ENCODE measurements around the gene ELMOD2. TPM values are rescaled to one million over a fixed set of nuclear protein-coding genes. Genes with fewer than 3 reads are reported as not detected.

Gene ELMOD2
- total RNA-seq, 1 donor from 2014 or later, result 51.8 TPM

DNA sequence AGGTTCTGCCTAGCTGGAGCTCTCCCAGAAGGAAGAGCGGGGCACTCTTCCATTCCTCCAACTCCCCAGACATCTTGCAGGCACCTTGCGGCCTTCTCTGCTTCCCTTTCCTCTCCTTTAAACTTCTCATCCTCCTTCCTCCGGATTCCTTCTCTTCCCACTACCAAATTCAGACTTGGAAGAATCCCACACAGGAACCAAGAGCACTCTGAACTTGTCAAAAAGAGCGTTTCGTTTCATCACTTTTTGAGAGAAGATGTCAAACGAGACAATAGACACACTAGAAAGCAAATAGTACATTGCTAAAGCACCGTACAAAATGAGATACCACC is 45.3 kb downstream of the ELMOD2 start:
- Mint-ChIP-seq H3K36me3 (peaks cover 2% of the 10 kb centered on the region), H3K27ac (no peak overlapping the region), H3K27me3 (ENCODE audit: low read depth) (peaks cover 12% of the 10 kb centered on the region), H3K4me3 (peak overlapping the region; percentile 72), H3K4me1 (peaks cover 12% of the 10 kb centered on the region), H3K9me3 (peaks cover 15% of the 10 kb centered on the region)
- TF ChIP-seq, protein P1, sequence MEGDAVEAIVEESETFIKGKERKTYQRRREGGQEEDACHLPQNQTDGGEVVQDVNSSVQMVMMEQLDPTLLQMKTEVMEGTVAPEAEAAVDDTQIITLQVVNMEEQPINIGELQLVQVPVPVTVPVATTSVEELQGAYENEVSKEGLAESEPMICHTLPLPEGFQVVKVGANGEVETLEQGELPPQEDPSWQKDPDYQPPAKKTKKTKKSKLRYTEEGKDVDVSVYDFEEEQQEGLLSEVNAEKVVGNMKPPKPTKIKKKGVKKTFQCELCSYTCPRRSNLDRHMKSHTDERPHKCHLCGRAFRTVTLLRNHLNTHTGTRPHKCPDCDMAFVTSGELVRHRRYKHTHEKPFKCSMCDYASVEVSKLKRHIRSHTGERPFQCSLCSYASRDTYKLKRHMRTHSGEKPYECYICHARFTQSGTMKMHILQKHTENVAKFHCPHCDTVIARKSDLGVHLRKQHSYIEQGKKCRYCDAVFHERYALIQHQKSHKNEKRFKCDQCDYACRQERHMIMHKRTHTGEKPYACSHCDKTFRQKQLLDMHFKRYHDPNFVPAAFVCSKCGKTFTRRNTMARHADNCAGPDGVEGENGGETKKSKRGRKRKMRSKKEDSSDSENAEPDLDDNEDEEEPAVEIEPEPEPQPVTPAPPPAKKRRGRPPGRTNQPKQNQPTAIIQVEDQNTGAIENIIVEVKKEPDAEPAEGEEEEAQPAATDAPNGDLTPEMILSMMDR (IDR thresholded peaks at IDR 0.05; ENCODE audit: unreplicated experiment), result no peak
- no peak for DNase-seq (ENCODE audit: low spot score in 2 of 2, unreplicated experiment in 2 of 2)

DNA sequence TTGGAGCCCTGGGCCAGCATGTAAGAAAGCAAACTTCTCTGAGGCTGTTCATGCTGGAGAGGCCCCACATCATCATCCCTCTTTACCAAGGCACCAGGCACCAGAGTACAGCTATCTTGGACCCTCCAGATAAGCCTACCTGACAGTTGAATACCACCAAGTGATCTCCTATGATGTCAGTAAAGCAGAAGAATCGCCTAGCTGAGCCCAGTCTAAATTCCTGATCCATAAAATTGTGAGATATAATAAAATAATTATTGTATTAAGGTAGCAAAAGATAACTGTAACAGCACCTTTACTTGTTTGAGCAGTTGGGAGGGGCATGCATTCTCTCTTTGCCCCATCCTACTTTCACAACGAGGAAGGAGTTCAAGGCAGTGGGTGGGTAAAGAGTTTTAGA is 47.7 kb downstream of the ELMOD2 start:
- H3K9me3 Mint-ChIP-seq, result peaks cover 15% of the 10 kb centered on the region
- TF ChIP-seq, protein P1 (IDR thresholded peaks at IDR 0.05; ENCODE audit: unreplicated experiment), result no peak
- H3K27me3 Mint-ChIP-seq (ENCODE audit: low read depth), result peaks cover 15% of the 10 kb centered on the region

DNA sequence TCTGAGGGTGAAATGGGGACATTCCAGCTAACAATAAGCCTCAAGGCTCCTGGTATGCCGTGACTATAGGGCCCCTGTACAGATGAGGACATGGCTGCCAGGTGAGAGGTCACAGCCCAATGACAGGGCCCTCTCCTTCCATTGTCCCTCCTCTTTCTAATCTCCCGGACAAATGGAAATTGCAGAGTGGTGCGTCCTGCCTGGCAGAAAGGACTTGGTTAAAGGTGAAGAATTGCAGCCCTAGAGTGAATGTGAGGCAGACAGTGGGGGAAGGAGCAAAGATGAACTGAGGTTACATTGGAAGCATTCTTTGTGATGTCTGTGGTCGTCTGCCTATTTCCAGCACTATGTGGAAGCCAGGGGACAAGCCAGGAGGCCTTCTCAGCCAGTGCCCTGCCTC is 51.5 kb downstream of the ELMOD2 start:
- Mint-ChIP-seq H3K27ac (no peak overlapping the region), H3K36me3 (peaks cover 2% of the 10 kb centered on the region), H3K9me3 (peaks cover 15% of the 10 kb centered on the region), H3K4me3 (no peak overlapping the region), H3K27me3 (ENCODE audit: low read depth) (peaks cover 40% of the 10 kb centered on the region), H3K4me1 (no peaks in the 10 kb centered on the region)
- DNase-seq (ENCODE audit: low spot score in 2 of 2, unreplicated experiment in 2 of 2), result no peak
- TF ChIP-seq, protein P1 (IDR thresholded peaks at IDR 0.05; ENCODE audit: unreplicated experiment), result no peak

More for the DNA sequence above, 47.7 kb downstream of the ELMOD2 start:
- Mint-ChIP-seq H3K4me3 (no peak overlapping the region), H3K4me1 (peaks cover 12% of the 10 kb centered on the region), H3K27ac (no peak overlapping the region), H3K36me3 (peaks cover 2% of the 10 kb centered on the region)
- DNase-seq (ENCODE audit: low spot score in 2 of 2, unreplicated experiment in 2 of 2), result no peak

DNA sequence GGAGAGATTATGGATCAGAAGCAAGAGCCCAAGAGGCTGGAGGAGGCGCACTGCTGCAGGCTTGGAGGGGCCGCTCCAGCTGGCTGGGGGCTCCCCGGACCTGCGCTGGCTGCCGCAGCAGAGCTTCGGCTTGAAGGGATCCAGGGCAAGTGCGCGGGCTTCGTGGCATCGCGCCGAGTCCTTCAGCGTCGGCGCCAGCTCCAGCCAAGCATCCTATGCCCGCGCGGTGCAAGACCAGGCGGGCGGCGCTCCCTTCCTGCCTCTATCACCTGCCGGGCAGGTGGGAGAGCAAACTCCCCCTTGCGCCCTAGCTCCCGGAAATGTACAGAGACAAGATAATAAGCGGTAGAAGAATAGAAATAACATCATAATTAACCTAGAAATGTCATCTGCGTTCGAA is 55.3 kb downstream of the ELMOD2 start:
- no peaks in the 10 kb centered on the region for H3K36me3 Mint-ChIP-seq
- no peak for DNase-seq (ENCODE audit: low spot score in 2 of 2, unreplicated experiment in 2 of 2)
- TF ChIP-seq, protein P1 (IDR thresholded peaks at IDR 0.05; ENCODE audit: unreplicated experiment), result no peak
- H3K27me3 Mint-ChIP-seq (ENCODE audit: low read depth), result peaks cover 35% of the 10 kb centered on the region
- H3K27ac Mint-ChIP-seq, result no peak overlapping the region
- no peaks in the 10 kb centered on the region for H3K4me1 Mint-ChIP-seq
- no peak overlapping the region for H3K4me3 Mint-ChIP-seq
- H3K9me3 Mint-ChIP-seq, result no peaks in the 10 kb centered on the region

DNA sequence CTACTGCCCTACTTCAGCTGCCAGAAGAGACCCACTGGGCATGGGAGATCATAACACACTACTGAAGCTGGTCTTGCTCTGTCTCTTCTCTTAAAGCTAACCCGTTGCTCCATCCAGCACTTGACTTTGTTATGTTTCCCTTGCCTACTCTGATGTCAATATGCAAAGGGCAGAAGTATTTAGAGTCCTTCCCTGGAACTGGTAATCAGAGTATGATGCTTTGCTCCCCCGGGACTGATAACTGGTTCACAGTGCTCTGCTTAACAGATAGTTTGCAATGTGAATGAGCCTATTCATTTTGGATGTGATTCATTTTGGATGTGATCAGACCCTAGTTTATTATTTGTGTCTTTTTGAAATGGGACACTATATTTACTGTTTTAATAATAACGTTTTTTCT is 57.1 kb downstream of the ELMOD2 start:
- DNase-seq (ENCODE audit: low spot score in 2 of 2, unreplicated experiment in 2 of 2), result no peak
- TF ChIP-seq, protein P1 (IDR thresholded peaks at IDR 0.05; ENCODE audit: unreplicated experiment), result no peak
- H3K27ac Mint-ChIP-seq, result no peak overlapping the region
- H3K27me3 Mint-ChIP-seq (ENCODE audit: low read depth), result peaks cover 36% of the 10 kb centered on the region
- no peaks in the 10 kb centered on the region for H3K4me1 Mint-ChIP-seq
- H3K9me3 Mint-ChIP-seq, result no peaks in the 10 kb centered on the region
- no peak overlapping the region for H3K4me3 Mint-ChIP-seq
- no peaks in the 10 kb centered on the region for H3K36me3 Mint-ChIP-seq

DNA sequence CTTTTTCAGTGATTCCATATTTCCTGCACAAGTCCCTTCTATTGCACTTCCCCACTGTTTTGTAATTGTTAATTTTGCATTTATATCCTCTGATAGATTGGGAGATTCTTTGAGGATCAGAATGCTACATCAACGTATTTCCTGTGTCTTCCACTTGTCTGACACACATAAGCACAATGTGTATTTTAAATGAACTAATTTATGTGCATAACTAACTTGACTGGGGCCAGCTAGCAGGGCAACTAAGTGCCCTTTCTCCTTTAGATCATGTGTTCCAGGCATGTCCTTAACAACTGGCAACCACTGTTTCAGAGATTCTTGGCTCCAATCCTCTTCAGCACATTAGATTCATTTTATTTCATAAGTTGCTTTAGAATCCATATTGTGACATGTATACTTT is 60.5 kb downstream of the ELMOD2 start:
- DNase-seq (ENCODE audit: low spot score in 2 of 2, unreplicated experiment in 2 of 2), result no peak
- Mint-ChIP-seq H3K4me1 (no peaks in the 10 kb centered on the region), H3K27me3 (ENCODE audit: low read depth) (peaks cover 30% of the 10 kb centered on the region), H3K36me3 (no peaks in the 10 kb centered on the region), H3K9me3 (no peaks in the 10 kb centered on the region), H3K4me3 (no peak overlapping the region), H3K27ac (no peak overlapping the region)
- TF ChIP-seq, protein P1 (IDR thresholded peaks at IDR 0.05; ENCODE audit: unreplicated experiment), result no peak
